ENCODE measurements around the gene GARIN5A.
"Not testable (repeated sequence)": the region's sequence is repeated elsewhere in the genome, so short reads cannot be mapped to it uniquely, and the experiment has no call there.

Gene GARIN5A

GRCh38 chr19:50486823-50487515 lies 10.3 kb upstream of the GARIN5A start:
- DNase-seq: peak; percentile 38

- no peak for DNase-seq
These were observed 8.8 kb upstream of the GARIN5A start for GRCh38 chr19:50485284-50485955.

GRCh38 chr19:50482916-50483315 lies 6.3 kb upstream of the GARIN5A start:
- DNase-seq: no peak

DNA sequence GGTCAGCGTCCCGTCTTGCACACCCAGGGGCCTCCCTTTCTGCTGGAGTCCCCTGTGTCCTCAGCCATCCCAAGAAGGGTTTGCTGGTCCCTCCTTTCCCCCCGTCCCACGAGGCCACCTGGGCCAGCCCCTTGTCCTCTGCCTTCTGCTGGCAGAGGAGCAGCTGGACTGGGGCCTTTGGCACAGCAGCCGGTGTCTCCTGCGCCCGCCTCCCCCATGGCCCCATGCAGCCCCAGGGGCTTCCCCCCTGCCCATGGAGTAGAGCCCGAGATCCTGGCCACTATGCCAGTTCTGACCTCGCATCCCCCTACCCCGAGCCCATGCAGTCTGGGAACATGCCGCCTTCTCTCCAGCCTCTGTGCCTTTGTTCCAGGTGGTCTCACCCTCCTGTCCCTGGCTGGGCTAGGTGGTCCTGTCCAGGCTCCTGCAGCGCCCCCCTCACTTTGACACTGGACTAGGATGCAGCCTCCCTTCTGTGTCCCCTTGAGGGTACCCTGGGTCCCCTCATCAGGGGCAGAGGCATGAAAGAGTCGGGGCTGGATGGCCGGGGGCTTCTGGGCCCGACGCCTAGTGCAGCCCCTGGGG lies 5.7 kb upstream of the GARIN5A start:
- DNase-seq: no peak

- no peak for DNase-seq
These were observed 4.9 kb upstream of the GARIN5A start for GRCh38 chr19:50481351-50482149.

GRCh38 chr19:50480281-50481111 lies 3.8 kb upstream of the GARIN5A start:
- DNase-seq: no peak

DNA sequence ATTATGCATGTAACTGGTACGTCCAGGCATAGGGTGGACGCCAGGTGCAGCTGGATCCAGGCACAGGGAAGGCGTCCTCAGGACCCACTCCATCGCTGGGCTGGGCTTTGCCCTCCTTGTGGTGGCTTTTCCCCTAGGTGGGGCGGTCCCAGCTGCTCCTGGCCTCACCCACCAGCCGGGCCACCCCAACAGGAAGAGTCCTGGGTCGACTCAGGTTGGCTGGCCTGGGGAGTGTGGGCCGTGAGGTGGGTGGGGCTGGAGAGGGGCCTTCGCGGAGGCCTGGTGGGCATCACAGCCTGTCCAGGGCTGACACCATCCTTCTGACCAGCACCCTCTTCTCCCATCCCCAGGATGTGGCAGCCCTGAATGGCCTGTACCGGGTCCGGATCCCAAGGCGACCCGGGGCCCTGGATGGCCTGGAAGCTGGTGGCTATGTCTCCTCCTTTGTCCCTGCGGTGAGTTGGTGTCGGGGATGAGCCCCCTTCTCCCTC lies 3.2 kb upstream of the GARIN5A start:
- DNase-seq: no peak

DNA sequence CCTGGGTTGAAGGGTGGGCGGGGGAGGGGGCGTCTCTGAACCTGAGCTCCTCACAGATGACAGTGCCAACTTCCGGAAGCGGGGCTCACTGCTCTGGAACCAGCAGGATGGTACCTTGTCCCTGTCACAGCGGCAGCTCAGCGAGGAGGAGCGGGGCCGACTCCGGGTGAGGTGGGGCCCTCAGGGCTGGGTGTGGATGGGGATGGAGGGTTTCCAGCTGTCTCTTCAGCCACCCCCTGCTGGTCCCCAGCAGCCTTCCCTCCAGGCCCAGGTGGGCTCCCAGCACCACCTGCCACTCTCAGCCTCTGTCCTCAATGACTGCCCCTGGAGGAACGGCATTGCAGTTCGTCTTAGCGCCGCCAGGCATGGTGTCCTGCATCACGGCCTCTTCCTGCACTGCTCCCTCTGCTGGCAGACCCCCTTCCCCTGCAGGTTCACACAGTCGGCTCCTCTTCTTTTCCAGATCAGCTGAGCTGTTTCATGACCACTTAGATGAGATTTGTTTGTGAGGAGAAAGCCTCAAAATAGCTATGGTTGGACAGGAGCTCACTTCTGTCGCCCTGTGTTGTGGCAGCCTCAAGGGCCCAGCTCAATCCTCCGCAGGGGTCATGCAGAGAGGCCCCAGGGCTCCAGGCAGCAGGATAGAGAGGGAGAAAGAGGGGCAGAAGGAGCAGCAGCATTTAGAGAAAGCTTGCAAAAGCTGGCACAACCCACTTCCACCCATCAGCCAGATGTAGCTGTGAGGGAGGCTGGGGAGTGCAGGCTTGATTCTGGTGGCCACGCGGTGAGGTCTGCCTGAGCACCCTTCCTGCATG lies 2.5 kb upstream of the GARIN5A start:
- peak; percentile 27 for DNase-seq

- DNase-seq: no peak
These were observed 1.3 kb upstream of the GARIN5A start for GRCh38 chr19:50477751-50478515.

DNA sequence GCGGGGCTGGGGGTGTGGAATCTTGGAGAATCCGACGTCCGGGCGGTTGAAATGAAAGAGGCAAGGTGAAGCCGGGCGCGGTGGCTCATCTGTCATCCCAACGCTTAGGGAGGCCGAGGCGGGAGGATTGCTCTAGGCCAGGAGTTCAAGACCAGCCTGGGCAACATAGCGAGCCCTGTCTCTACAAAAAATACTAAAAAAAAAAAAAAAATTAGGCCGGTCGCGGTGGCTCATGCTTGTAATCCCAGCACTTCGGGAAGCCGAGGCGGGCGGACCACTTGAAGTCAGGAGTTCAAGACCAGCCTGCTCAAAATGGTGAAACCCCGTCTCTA lies 225 bp upstream of the GARIN5A start:
- DNase-seq: no peak

DNA sequence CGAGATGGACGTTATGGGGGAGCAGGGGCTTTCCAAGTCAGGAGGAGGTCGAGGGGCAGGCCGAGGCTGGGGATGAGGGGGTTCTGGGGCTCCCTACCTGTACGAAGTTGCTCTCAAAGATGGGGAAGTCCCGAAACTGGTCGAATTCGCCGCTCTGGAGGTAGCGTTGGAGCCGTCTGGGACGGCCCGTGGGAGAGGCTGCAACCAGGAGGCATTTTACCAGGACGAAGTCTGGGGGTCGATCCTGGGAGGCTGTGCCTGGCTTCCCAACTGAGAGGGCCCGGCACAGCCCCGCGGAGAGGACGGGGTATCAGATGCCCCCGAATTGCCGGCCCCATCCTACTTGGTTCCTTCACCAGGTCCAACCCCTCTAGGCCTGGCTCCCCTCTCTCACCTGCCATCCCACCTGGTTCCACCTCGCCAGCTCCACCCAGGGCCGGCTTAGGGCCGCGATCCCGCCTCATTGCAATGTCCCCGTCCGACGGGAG lies 868 bp downstream of the GARIN5A start:
- DNase-seq: no peak

GRCh38 chr19:50475101-50475568 lies 1.5 kb downstream of the GARIN5A start:
- DNase-seq: no peak

DNA sequence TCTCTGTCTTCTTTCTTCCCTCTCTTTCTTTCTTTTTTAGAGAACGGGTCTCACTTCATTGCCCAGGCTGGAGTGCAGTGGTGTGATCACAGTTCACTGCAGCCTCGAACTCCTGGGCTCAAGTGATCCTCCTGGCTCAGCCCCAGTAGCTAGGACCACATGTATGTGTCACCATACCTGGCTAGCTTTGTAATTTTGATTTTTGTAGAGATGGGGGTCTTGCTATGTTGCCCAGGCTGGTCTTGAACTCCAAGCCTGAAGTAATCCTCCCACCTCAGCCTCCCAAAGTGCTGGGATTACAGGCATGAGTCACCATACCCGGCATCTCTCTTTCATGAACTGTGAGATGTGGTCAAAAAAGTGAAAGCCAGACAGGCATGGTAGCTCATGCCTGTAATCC lies 3.3 kb downstream of the GARIN5A start:
- DNase-seq: not testable (repeated sequence)

GRCh38 chr19:50468818-50469217 lies 7.8 kb downstream of the GARIN5A start:
- no peak for DNase-seq

GRCh38 chr19:50467566-50467965 lies 9.1 kb downstream of the GARIN5A start:
- DNase-seq: no peak

DNA sequence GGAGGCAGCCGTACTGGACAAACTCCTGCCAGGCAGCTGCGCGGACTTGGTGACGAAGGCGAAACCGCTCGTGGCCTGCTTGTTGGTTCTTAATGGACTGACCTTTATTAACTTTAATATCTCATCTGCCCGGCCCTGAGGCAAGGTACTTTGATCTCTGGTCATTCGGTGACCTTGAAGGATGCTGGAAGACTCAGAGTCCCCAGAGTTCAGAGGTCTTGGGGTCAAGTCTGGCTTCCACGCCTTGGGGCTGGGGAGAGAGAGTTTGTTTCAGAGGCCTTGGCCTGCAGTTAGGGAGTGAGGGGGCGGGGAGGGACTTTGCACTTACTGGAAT lies 10.0 kb downstream of the GARIN5A start:
- no peak for DNase-seq

DNA sequence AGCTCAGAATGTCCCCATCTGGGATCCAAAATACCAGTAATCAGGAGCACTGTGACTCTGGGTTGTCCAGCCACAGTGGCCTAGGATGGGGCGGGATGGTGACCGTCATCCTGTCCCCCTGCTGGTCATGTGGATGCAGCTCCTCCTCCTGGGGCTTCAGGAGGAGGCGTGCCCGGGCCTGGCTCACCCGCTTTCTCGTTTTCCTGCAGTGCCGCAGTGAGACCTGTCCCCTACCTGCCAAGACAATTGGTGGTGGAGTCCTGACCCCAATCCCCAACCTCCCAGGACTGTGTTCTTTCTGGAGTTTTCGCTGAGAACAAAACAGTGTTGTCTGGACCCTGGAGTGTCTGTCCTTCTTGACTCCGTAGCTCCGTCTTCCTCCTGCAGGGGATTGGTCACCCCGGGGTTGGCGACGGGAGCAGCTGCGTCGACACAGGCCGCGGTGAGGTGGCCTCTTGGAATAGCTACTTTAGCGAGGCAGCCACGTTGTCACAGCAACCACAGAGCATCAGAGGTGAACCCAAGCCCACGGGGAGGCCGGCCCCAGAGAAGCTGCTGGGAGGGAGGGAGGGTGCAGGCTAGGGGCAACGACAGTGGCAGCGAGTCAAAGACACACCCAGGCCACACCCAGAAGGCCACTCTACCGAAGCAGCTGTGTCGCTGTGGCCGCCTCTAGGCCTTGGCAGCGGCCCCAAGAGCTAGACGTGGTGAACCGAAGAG lies 10.5 kb downstream of the GARIN5A start:
- no peak for DNase-seq

GRCh38 chr19:50465000-50465399 lies 11.6 kb downstream of the GARIN5A start:
- DNase-seq: no peak

DNA sequence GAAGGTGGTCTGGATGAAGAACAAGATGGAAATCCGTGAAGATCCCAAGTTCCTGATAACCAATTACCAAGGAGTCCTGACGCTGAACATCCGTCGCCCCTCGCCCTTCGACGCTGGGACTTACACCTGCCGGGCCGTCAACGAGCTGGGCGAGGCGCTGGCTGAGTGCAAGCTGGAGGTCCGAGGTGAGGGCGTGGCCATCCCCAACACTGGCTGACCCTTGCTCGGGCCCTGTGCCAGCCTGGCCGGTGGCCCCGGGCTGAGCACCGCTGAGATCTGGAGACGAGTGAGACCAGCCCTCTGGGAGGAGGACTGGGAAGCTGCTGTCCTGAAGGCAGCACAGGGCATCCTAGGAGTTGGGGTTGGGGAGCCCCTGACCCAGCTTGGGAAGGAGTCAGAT lies 12.3 kb downstream of the GARIN5A start:
- no peak for DNase-seq

- no peak for DNase-seq
These were observed 13.7 kb downstream of the GARIN5A start for GRCh38 chr19:50462970-50463369.
